PFSK-1 (cell line): ENCODE results near the gene KRT81.

Source experiments
- FOXP2 ChIP-seq: optimal IDR thresholded peaks from 2 replicates; pipeline ENCODE3; 2011; ENCODE audit warnings: borderline replicate concordance, control low read depth, inconsistent platforms; ENCODE audit not compliant: insufficient read depth; ENCODE audit errors: extremely low read length, extremely low read depth
- POLR2AphosphoS5 ChIP-seq: IDR thresholded peaks from 2 replicates; pipeline ENCODE4 v1.6.1; 2012; ENCODE audit warnings: low read depth, mild to moderate bottlenecking, control low read depth, low read length, moderate library complexity
- REST ChIP-seq, 2 experiments: IDR thresholded peaks; 2 replicates each; pipeline versions ENCODE4 v1.6.1 to v1.8.0; 2011 to 2012; ENCODE audit warnings: low read depth in 2 of 2, low read length in 2 of 2, control low read depth in 1 of 2, inconsistent platforms in 1 of 2, mild to moderate bottlenecking in 1 of 2, moderate library complexity in 1 of 2; ENCODE audit not compliant: insufficient read depth in 1 of 2
- SIN3A ChIP-seq: IDR thresholded peaks from 2 replicates; pipeline ENCODE4 v1.6.1; 2012; ENCODE audit warnings: mild to moderate bottlenecking, low read length, moderate library complexity, borderline replicate concordance; ENCODE audit not compliant: insufficient read depth
- TAF1 ChIP-seq: IDR thresholded peaks from 2 replicates; pipeline ENCODE4 v1.6.1; 2012; ENCODE audit warnings: low read length, control low read depth, borderline replicate concordance; ENCODE audit not compliant: insufficient read depth

GRCh38 chr12:52295663-52296062, 4.3 kb upstream of the KRT81 start:
- TF ChIP-seq REST (IDR thresholded peaks at IDR 0.05; ENCODE audit: insufficient read depth in 1 of 2, low read depth in 2 of 2, low read length in 2 of 2) (no peak), POLR2AphosphoS5 (no peak), SIN3A (no peak), TAF1 (no peak), FOXP2 (no peak)
